Mesenteric fat pad (tissue), 1 donor: ENCODE results near the gene UPP2. TPM values are rescaled to one million over a fixed set of nuclear protein-coding genes. Genes with fewer than 3 reads are reported as not detected.

ENCODE experiments used
- DNase-seq: peaks from one replicate; pipeline ENCODE4 v3.0.0-alpha.2; 2020; ENCODE audit warnings: low spot score
- long read RNA-seq: library from polyadenylated mRNA; unstranded; transcript quantifications from one replicate; pipeline ENCODE4 v2.0.0, GENCODE V29; 2020
- total RNA-seq: library from RNA; stranded (reverse); fragmentation: NEBNext Ultra II Directional; extraction: Animal tissue kit (Norgen Biotek cat#: 25700); gene quantifications from one replicate; pipeline ENCODE4 v1.2.1, GENCODE V29; 2021
- donor health status: DM: yes; HTN: yes; CAD: no.

Gene UPP2
- total RNA-seq = not detected
- long read RNA-seq = 0 reads

- DNase-seq = no peak
These were observed at the start of gene UPP2 for GRCh38 chr2:158101384-158101926. TSS of gene UPP2 (plus strand) at chr2:158101876. CDS start at chr2:158102064, 188 bp downstream.

DNA sequence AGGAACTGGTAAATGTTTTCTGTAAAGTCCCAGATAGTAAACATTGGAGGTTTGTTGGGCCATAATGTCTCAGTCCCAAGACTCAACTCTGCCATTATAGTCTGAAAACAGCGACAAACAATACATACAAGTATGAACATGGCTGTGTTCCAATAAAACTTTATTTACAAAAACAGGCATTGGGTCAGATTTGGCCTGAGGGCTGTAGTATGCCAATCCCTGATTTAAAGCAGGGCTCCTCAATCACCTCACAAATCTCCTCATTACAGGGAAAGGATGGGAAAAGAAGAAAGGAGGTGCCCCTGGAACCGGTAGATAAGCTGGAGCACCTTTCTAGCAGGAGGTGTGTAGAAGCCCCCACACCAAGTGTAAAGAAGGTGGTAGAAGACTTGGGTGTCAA lies 48.9 kb upstream of the UPP2 start:
- DNase-seq = no peak

- no peak for DNase-seq
These were observed 44.8 kb upstream of the UPP2 start for GRCh38 chr2:158056875-158057274.

DNA sequence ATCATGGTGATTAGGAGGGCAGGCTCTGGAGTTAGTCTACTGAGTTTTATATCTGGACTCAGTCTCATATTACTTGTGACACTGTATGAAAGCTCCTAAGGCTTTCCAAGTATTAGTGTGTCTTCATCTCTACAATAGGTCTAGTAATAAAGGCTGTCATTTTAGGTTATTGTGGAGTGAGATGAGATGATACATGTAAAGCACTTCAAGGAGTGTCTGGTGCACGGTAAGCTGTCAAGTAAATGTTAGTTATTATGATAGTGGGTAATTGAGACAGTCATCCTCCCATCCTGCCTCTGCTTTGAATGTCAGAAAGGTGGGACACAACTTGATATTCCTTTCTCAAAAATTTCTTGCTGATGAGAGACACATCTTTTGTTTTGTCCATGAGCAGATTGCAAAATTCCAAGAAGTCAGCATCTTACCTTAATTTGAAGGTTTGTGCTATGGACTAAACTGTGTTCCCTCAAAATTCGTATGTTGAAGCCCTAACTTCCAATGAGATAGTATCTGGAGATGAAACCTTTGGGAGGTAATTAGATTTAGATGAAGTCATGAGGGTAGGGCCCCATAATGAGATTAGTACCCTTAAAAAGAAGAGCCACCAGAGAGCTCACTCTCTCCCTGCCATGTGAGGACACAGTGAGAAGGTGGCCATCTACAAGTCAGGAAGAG lies 41.4 kb upstream of the UPP2 start:
- DNase-seq = no peak

DNA sequence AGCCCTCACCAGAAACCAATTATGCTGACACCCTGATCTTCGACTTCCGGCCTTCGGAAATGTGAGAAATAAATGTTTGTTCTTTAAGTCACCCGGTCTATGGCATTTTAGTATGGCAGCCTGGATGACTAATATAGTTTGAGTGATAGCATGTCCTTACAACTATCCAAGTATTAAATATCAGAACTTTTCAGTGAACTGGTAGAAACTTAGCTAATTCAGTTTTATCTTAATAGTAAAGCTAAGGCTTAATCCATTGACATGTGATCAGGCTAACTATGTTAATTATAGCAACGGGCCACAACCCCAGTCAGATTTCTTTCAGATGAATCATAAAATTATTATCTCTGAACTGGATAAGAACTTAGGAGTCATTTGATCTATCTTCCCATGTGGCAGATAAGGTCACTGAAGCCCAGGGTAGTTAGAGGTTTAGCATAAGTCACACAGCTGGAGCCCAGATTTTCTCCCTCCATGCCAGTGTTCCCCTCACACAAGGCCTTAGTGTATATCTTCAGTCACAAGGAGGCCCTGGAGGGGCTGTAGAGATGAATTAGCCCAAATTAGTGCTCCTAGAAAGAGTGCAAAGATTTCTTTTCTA lies 40.7 kb upstream of the UPP2 start:
- DNase-seq = no peak

GRCh38 chr2:158061763-158062162 lies 39.9 kb upstream of the UPP2 start:
- DNase-seq = no peak

DNA sequence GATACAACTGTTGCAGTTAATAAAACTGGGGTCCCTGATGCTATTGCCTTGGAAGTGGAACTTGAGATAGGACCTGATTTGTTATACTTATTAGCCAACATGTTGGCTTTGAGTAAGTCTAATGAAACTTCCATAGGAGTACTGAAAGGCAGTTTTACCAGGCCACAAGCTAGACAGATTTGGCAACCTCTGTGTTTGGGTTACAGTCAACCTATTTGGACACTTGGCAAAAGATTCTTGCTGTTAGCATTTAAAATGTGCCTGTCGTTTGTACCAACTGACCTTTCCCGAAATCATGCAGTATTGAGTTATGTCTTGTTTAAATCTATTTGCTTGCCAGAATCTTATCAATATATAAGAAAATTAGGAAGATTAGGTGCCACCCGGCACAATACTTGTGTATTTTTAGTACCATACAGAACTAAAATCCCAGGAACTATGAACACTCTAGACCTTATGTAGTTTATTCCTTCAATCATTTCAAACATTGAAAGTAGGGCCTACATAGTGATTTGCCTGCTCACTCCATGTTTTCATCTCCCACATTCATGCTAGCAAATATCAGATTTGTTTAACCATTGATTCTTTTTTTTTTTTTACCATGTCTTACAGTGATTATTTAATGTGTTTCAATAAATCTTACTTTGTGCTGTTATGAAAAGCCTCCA lies 35.5 kb upstream of the UPP2 start:
- DNase-seq = no peak

DNA sequence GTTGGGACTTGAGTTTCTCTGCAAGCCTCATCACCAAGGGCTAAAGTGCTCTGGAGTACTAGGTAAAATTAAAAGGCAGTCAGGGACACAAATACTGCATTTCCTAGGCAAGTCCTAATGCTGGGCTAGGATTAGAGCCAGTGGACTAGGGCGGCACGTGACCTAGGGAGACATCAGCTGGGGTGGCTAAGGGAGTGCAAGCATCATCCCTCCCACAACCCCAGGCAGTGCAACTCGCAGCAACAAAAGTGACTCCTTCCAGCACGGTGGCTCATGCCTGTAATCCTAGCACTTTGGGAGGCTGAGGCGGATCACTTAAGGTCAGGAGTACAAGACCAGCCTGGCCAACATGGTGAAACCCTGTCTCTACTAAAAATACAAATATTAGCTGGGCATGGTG lies 30.7 kb upstream of the UPP2 start:
- DNase-seq = no peak

DNA sequence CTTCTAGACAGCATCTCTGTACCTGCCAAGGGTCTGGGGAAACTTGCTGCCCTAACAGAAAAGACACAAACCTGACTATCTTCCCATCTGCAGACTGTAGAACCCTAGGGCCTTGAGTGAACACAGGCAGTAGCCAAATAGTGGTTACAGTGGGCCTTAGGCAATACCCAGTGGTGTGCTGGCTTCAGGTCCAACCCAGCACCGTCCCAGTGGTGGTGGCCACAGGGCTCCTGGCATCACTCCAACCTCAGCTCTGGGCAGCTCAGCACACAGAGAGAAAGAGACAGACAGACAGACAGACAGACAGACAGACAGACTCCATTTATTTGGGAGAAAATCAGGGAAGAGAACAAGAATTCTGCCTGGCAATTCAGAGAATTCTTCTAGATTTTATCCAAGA lies 29.3 kb upstream of the UPP2 start:
- DNase-seq = no peak

DNA sequence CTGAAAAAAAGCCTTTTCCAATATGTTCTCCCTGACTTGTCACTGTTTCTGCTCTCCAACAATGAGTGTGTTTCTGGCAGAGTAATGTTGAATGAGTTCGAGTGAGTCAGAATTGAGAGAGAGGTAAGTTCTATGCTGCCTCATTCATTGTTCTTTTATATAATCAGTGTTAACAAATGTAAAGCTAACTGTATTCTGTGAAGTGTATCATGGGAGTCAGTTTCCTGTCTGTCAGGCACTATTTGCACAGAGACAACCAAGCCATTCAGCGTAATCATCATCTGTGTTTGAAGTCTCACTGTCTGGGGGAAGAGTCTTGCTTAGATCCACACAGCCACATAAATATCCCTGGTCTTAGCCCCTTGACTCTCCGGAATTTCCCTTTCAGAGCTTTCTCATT lies 22.0 kb upstream of the UPP2 start:
- no peak for DNase-seq

- no peak for DNase-seq
These were observed 13.6 kb upstream of the UPP2 start for GRCh38 chr2:158088093-158088492.

GRCh38 chr2:158089322-158089721 lies 12.4 kb upstream of the UPP2 start:
- DNase-seq = no peak

DNA sequence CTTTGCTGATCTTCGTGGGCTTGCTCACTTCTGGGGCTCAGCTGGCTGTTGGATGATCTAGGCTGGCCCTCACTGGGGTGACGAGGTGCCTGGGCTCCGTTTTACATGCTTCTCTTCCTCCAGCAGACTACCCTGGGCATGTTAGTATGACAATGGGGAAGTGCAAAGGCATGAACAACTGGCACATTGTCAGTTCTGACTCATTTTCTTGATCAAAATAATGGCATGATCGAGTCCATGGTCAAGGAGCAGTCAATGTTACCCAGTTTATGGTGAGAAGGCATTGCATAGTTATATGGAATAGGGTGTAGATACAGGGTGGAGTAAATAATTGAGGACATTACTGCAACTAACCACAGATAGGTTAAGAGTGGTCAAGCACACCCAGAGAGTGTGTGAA lies 10.0 kb upstream of the UPP2 start:
- no peak for DNase-seq

GRCh38 chr2:158094487-158095092 lies 7.1 kb upstream of the UPP2 start:
- DNase-seq = no peak

GRCh38 chr2:158095269-158095668 lies 6.4 kb upstream of the UPP2 start:
- DNase-seq = no peak

GRCh38 chr2:158095912-158096311 lies 5.8 kb upstream of the UPP2 start:
- no peak for DNase-seq

DNA sequence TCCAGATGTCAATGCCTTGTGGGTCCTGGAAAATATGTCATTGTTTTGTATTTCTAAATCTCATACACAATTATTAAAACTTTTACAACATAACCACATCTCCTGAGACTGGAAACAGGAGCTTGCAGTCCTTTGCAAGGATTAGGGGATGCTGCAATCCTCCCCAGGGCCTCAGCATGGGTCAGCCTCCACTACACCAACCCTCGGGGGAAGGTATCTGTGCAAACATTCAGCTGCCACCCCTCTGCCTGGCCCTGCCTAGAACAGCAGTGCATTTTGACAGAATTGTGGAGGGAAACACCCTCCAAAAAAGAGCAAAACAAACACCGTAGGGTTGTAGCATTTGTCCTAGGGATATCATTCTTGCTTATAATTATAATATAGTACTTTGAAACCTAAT lies 4.2 kb upstream of the UPP2 start:
- no peak for DNase-seq

DNA sequence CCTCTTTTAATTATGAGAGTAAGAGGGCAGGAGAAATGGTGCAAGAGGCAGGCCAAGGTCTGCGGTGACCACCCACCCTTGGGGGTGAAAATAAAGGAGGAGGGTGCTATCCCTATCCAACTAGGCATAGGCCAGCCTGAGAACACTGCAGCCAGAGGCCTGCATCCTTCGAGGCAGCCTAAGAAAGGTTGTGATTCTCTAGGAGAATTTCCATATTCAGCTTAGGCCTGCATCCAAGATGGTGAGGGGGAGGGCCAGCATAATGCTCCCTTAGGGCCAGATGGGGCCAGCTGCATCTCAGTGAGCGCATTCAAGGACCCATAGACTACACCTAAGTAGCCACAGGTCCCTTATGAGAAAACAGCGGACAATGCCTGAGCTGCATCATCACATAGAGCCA lies 3.5 kb upstream of the UPP2 start:
- no peak for DNase-seq

DNA sequence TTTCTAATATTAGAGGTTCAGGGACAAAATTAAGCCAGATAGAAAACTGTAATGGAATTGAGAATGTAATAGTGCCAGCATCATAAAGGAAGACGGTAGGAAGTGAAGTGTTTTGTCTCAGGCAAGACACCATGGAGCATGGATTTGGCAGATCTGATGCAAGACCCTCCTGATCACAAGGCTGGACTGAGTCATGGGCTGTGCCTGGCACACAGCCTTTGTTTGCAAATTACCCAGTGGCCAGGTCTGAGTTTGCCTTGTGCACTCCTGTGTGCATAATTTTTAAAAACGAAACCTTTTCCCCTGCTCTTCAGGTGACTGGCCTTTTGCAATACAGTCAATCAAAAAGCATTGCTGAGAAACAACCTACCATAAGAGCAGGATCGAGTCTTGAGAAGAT lies 2.0 kb upstream of the UPP2 start:
- no peak for DNase-seq

- no peak for DNase-seq
These were observed 1.3 kb upstream of the UPP2 start for GRCh38 chr2:158100411-158100810.

GRCh38 chr2:158102446-158102845 lies 770 bp downstream of the UPP2 start:
- no peak for DNase-seq

DNA sequence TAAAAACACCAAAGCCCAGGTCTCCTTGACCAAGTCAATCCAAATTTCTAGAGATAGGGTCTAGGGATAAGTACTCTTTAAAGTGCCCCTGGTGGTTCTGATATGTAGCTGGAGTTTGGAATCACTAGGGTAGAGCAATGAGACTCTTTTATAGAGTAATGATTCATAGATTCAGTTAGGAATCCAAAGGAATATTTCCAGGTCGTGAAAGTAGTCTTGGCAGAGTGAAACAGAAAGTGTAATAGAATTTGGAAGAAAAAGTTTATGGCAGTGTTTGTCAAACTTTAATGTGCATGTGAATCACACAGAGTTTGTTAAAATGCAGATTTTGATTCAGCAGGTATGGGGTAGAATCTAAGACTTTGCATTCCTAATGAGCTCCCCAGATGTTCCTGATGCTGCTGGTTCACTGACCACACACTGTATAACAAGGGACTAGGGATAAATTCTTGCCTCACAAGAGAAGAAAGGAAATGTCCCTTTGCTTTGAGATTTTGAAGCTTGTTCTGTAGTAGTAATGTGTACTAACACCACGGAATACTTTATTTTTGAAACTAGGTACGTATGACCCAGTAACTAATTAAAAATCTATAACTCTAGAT lies 1.8 kb downstream of the UPP2 start:
- DNase-seq = no peak
